CD14-positive monocyte (primary cell): ENCODE results near the gene ASCC1. TPM values are rescaled to one million over a fixed set of nuclear protein-coding genes. Genes with fewer than 3 reads are reported as not detected.

Experiments
- DNase-seq, 3 donors: peaks; one replicate each; pipeline ENCODE4 v3.0.0-alpha.2; 2011 to 2022
- H2AFZ ChIP-seq: 2 replicates; pipeline ENCODE4 v1.6.0; 2012; ENCODE audit warnings: mild to moderate bottlenecking, low read depth, low read length, inconsistent platforms; ENCODE audit not compliant: insufficient read depth, poor library complexity, severe bottlenecking
- H3K27ac ChIP-seq, 2 donors: 1 replicate in 1 of 2; 2 replicates in 1 of 2; pipeline ENCODE4 v1.5.1; 2012 to 2013; ENCODE audit warnings: low read length in 2 of 2, control low read depth in 1 of 2, inconsistent platforms in 1 of 2, low read depth in 1 of 2, mild to moderate bottlenecking in 1 of 2
- H3K27me3 ChIP-seq, 2 donors: one replicate each; pipeline versions ENCODE4 v1.6.0 to v1.6.1; 2011 to 2013; ENCODE audit warnings: low read length in 2 of 2; ENCODE audit not compliant: control insufficient read depth in 2 of 2, insufficient read depth in 2 of 2
- H3K36me3 ChIP-seq, 2 donors: replicated peaks in 1 of 2; 1 replicate in 1 of 2; 2 replicates in 1 of 2; pipeline versions ENCODE4 v1.5.1 to v1.6.1; 2012 to 2013; ENCODE audit warnings: low read length in 2 of 2, control low read depth in 1 of 2, inconsistent platforms in 1 of 2, mild to moderate bottlenecking in 1 of 2; ENCODE audit not compliant: insufficient read depth in 2 of 2, control insufficient read depth in 1 of 2
- H3K4me1 ChIP-seq, 2 donors: 1 replicate in 1 of 2; 2 replicates in 1 of 2; pipeline versions ENCODE4 v1.5.1 to v1.6.1; 2012 to 2013; ENCODE audit warnings: low read length in 2 of 2, control low read depth in 1 of 2, inconsistent platforms in 1 of 2, mild to moderate bottlenecking in 1 of 2, moderate library complexity in 1 of 2; ENCODE audit not compliant: insufficient read depth in 2 of 2, control insufficient read depth in 1 of 2
- H3K4me2 ChIP-seq: replicated peaks from 2 replicates; pipeline ENCODE3; 2012; ENCODE audit warnings: low read length, moderate library complexity, mild to moderate bottlenecking; ENCODE audit not compliant: poor library complexity, severe bottlenecking; ENCODE audit errors: extremely low read depth
- H3K4me3 ChIP-seq, 3 experiments: fragments of 200-600 bp in 1 of 3; sonication (generic) in 1 of 3; replicated peaks in 1 of 3; 1 replicate in 2 of 3; 2 replicates in 1 of 3; pipeline ENCODE4 v1.5.1; 2011 to 2013; ENCODE audit warnings: low read length in 3 of 3, mild to moderate bottlenecking in 3 of 3, control low read depth in 2 of 3, low read depth in 2 of 3, inconsistent platforms in 1 of 3, moderate library complexity in 1 of 3
- H3K79me2 ChIP-seq: 2 replicates; pipeline ENCODE4 v1.6.0; 2012; ENCODE audit warnings: mild to moderate bottlenecking, control low read depth, inconsistent platforms, low read length, moderate library complexity; ENCODE audit not compliant: insufficient read depth
- H3K9ac ChIP-seq: 2 replicates; pipeline ENCODE4 v1.6.0; 2017; ENCODE audit warnings: low read length, mild to moderate bottlenecking; ENCODE audit not compliant: insufficient read depth, poor library complexity, severe bottlenecking
- H3K9me3 ChIP-seq, 2 donors: replicated peaks in 1 of 2; 1 replicate in 1 of 2; 2 replicates in 1 of 2; pipeline versions ENCODE4 v1.5.1 to v1.6.1; 2012 to 2013; ENCODE audit warnings: low read length in 2 of 2, control low read depth in 1 of 2; ENCODE audit not compliant: control insufficient read depth in 1 of 2, insufficient read depth in 1 of 2
- H4K20me1 ChIP-seq: 2 replicates; pipeline ENCODE4 v1.6.0; 2012; ENCODE audit warnings: mild to moderate bottlenecking, low read length, control low read depth, moderate library complexity; ENCODE audit not compliant: insufficient read depth
- H3K27ac Mint-ChIP-seq, 7 donors: one replicate each; pipeline ENCODE4 v1.8.0; 2020; ENCODE audit warnings: mild to moderate bottlenecking in 7 of 7, mixed read lengths in 7 of 7, moderate library complexity in 6 of 7, inconsistent platforms in 2 of 7
- H3K27me3 Mint-ChIP-seq, 3 donors: one replicate each; pipeline ENCODE4 v1.8.0; 2021 to 2022; ENCODE audit warnings: low read depth in 3 of 3, mild to moderate bottlenecking in 3 of 3, mixed read lengths in 3 of 3, moderate library complexity in 3 of 3, inconsistent platforms in 1 of 3
- H3K36me3 Mint-ChIP-seq, 2 donors: one replicate each; pipeline ENCODE4 v1.8.0; 2020; ENCODE audit warnings: mixed read lengths in 2 of 2, inconsistent platforms in 1 of 2, mild to moderate bottlenecking in 1 of 2
- H3K4me1 Mint-ChIP-seq: one replicate; pipeline ENCODE4 v1.8.0; 2020; ENCODE audit warnings: mild to moderate bottlenecking, mixed read lengths
- H3K4me3 Mint-ChIP-seq, 2 donors: one replicate each; pipeline ENCODE4 v1.8.0; 2020; ENCODE audit warnings: mild to moderate bottlenecking in 2 of 2, mixed read lengths in 2 of 2, moderate library complexity in 1 of 2
- H3K9me3 Mint-ChIP-seq, 7 donors: one replicate each; pipeline ENCODE4 v1.8.0; 2020 to 2022; ENCODE audit warnings: mixed read lengths in 7 of 7, mild to moderate bottlenecking in 6 of 7, moderate library complexity in 6 of 7, inconsistent platforms in 2 of 7
- WGBS: methylation state at CpG from one replicate; pipeline ENCODE4 v1.1.5; 2013; ENCODE audit warnings: missing lambda C conversion rate; ENCODE audit not compliant: insufficient coverage; 5-methylcytosine and 5-hydroxymethylcytosine counted together
- intact Hi-C, 2 donors: fragments of 100-400 bp; cut with micrococcal nuclease; formaldehyde crosslinking; loops; one replicate each; pipeline versions ENCODE4 v1.15.0 to v1.15.1; 2023
- polyA plus RNA-seq, 3 donors: library from polyadenylated mRNA; depleted of rRNA in 1 of 3; unstranded in 2 of 3; stranded (reverse) in 1 of 3; fragments of 300-500 nt in 2 of 3; fragments of >200 nt in 1 of 3; fragmentation: Illumina TruSeq in 2 of 3; gene quantifications; 1 replicate in 2 of 3; 2 replicates in 1 of 3; pipeline ENCODE4 v1.2.3, GENCODE V29; 2012 to 2021
- TF ChIP-seq, protein P1 (sequence below): fragments of 200-600 bp; IDR thresholded peaks from one replicate; pipeline ENCODE4 v1.8.0; 2022; ENCODE audit warnings: antibody characterized with exemption, mild to moderate bottlenecking

The ASCC1 gene
- polyA plus RNA-seq, 3 donors, result 8.2 to 20.9 (median 17.9) TPM

DNA sequence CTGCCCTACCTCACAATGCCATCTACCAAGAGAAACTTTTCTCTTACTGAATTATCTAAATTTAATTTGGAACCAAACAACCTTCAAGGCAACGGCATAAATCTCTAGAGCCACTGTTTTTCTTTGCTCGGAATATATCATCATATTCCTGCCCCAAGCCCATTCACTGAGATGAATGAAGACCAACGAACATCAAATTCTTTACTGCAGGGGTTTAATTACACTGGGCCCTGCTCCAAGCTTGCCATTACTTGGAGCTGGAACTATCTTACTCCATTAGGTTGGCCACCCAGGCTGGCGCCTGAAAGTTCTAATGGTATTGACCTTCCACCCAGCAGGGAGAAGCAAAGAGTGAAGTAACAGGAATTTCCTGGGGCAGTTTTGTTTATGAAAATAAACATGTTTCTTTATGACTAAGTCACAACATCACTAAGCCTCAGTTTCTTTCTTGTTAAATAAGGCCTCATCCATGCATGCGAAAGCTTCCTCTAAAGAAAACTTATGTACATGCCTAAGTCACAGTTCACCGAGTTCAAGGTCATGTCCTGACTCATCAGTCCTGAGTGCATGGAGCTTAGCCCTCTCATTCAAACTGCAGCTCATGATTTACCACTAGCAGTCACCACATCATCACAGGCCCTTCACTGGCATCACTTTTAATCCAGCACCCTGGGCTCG lies 42.3 kb downstream of the ASCC1 start:
- no peak overlapping the region for H3K27ac ChIP-seq
- H3K27ac Mint-ChIP-seq, result peak overlapping the region in 1 of 7 donors; percentile 31

DNA sequence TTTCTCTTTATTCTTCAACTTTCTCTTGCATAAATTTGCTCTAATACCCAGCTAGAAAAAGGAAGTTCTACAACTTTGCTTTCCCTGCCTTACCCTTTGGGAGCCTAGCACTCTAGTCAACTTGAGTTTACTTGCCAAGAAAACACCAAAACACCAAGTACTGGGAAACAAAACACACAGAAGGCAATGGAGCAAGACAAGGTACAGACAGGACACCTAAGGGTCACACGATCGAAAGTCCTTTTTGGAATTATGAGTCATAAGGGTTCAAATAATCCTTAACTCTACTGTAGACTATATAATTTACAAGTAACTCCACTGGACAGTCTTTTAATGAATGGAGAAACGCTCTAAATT lies 42.8 kb downstream of the ASCC1 start:
- H3K36me3 ChIP-seq, result peaks cover 0 to 9% of the 10 kb centered on the region in 2 donors
- Mint-ChIP-seq H3K27ac (peak overlapping the region in 1 of 7 donors; percentile 57), H3K4me3 (no peak overlapping the region), H3K4me1 (peaks cover 18% of the 10 kb centered on the region), H3K9me3 (peaks cover 0 to 2% (median 0%) of the 10 kb centered on the region in 7 donors), H3K27me3 (no peaks in the 10 kb centered on the region), H3K36me3 (peaks cover 11 to 19% of the 10 kb centered on the region in 2 donors)
- no peak overlapping the region for H3K9ac ChIP-seq
- H2AFZ ChIP-seq, result no peak overlapping the region
- no peaks in the 10 kb centered on the region for H4K20me1 ChIP-seq
- peaks cover 20 to 27% of the 10 kb centered on the region in 2 donors for H3K4me1 ChIP-seq
- intact Hi-C loops, result no loop called here
- H3K4me2 ChIP-seq, result no peak overlapping the region
- H3K27ac ChIP-seq, result peak overlapping the region in 1 of 2 donors; percentile 8
- H3K79me2 ChIP-seq, result no peaks in the 10 kb centered on the region
- H3K9me3 ChIP-seq, result no peaks in the 10 kb centered on the region
- no peak overlapping the region for H3K4me3 ChIP-seq
- no peak for DNase-seq
- TF ChIP-seq, protein P1, sequence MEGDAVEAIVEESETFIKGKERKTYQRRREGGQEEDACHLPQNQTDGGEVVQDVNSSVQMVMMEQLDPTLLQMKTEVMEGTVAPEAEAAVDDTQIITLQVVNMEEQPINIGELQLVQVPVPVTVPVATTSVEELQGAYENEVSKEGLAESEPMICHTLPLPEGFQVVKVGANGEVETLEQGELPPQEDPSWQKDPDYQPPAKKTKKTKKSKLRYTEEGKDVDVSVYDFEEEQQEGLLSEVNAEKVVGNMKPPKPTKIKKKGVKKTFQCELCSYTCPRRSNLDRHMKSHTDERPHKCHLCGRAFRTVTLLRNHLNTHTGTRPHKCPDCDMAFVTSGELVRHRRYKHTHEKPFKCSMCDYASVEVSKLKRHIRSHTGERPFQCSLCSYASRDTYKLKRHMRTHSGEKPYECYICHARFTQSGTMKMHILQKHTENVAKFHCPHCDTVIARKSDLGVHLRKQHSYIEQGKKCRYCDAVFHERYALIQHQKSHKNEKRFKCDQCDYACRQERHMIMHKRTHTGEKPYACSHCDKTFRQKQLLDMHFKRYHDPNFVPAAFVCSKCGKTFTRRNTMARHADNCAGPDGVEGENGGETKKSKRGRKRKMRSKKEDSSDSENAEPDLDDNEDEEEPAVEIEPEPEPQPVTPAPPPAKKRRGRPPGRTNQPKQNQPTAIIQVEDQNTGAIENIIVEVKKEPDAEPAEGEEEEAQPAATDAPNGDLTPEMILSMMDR, result no peak
- WGBS, result no CpG with 5 or more reads among the region's 3 CpGs
- H3K27me3 ChIP-seq, result no peaks in the 10 kb centered on the region

More for the DNA sequence above, 42.3 kb downstream of the ASCC1 start:
- intact Hi-C loops, result no loop called here
- Histone ChIP-seq H2AFZ (no peak overlapping the region), H3K4me2 (no peak overlapping the region), H3K9me3 (no peaks in the 10 kb centered on the region), H3K4me1 (peaks cover 20 to 27% of the 10 kb centered on the region in 2 donors), H3K36me3 (peaks cover 0 to 13% of the 10 kb centered on the region in 2 donors), H3K9ac (no peak overlapping the region), H4K20me1 (no peaks in the 10 kb centered on the region), H3K79me2 (no peaks in the 10 kb centered on the region), H3K27me3 (no peaks in the 10 kb centered on the region), H3K4me3 (no peak overlapping the region)
- no peak overlapping the region for H3K4me3 Mint-ChIP-seq
- 93% methylated on average over 4 of the region's 7 CpGs for WGBS
- peaks cover 16 to 24% of the 10 kb centered on the region in 2 donors for H3K36me3 Mint-ChIP-seq
- peaks cover 18% of the 10 kb centered on the region for H3K4me1 Mint-ChIP-seq
- H3K9me3 Mint-ChIP-seq, result peaks cover 0 to 2% (median 0%) of the 10 kb centered on the region in 7 donors
- DNase-seq, result peak in 1 of 3 donors; percentile 47
- H3K27me3 Mint-ChIP-seq, result peaks cover 0 to 1% (median 0%) of the 10 kb centered on the region in 3 donors
- TF ChIP-seq, protein P1, result no peak
